AG09309 (cell line): ENCODE results near the gene ATF7.
A peak's percentile ranks its signal among the peaks of the same experiment; 100 is the strongest.

ENCODE experiments used
- DNase-seq: peaks from one replicate; pipeline ENCODE4 v3.0.0-alpha.2; 2010; ENCODE audit warnings: low read depth
- H3K4me3 ChIP-seq: 2 replicates; pipeline ENCODE4 v1.5.1; 2011; ENCODE audit warnings: mild to moderate bottlenecking, low read depth, low read length, moderate library complexity; ENCODE audit not compliant: control insufficient read depth
- CTCF ChIP-seq: IDR thresholded peaks from 2 replicates; pipeline ENCODE4 v1.5.1; 2011; ENCODE audit warnings: mild to moderate bottlenecking, low read depth, low read length, inconsistent platforms; ENCODE audit not compliant: insufficient read depth, control insufficient read depth; ENCODE audit errors: missing control alignments

The ATF7 gene

DNA sequence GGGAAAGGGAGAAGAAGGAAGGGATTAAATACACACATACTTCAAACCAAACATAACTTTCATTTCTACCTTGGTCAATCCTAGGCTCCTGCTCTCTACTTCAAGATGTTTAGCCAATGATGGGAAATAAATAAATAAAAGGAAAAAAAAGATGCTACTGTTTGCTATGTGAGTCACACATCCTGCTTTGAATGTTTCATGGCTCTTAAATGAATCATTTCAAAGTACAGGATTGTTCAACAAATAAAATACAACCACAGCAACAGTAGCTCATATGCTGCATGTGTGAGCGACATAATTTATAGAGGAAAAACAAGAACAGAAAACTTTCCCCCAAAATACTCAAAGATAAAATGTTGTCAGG, 64.6 kb downstream of the ATF7 start:
- peak; percentile 73 for DNase-seq
- TF ChIP-seq CTCF, result no peak
- H3K4me3 ChIP-seq, result no peak overlapping the region

GRCh38 chr12:53560912-53561589, 65.1 kb downstream of the ATF7 start:
- no peak for DNase-seq
- TF ChIP-seq CTCF, result no peak
- H3K4me3 ChIP-seq, result no peak overlapping the region

DNA sequence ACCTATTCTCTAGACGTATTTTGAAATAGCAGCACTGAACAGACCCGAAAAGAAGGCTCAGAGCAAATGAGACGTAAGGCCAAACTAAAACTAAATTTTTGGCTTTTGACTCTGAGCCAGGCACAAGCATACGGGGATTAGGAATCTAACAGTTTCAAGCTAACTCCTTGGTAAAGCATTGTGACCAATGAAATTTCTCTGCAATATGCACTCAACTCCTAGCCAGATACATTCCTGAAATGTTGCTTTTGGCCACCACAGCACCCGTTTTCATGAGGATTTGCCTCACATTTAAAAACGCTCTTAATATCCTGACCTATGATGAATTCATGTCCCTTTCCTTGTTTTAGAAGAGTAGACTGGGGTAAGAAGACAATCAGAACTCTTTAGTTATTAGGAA, 65.8 kb downstream of the ATF7 start:
- peak; percentile 76 for DNase-seq
- no peak overlapping the region for H3K4me3 ChIP-seq
- no peak for TF ChIP-seq CTCF

GRCh38 chr12:53558631-53559030, 67.6 kb downstream of the ATF7 start:
- TF ChIP-seq CTCF, result no peak

DNA sequence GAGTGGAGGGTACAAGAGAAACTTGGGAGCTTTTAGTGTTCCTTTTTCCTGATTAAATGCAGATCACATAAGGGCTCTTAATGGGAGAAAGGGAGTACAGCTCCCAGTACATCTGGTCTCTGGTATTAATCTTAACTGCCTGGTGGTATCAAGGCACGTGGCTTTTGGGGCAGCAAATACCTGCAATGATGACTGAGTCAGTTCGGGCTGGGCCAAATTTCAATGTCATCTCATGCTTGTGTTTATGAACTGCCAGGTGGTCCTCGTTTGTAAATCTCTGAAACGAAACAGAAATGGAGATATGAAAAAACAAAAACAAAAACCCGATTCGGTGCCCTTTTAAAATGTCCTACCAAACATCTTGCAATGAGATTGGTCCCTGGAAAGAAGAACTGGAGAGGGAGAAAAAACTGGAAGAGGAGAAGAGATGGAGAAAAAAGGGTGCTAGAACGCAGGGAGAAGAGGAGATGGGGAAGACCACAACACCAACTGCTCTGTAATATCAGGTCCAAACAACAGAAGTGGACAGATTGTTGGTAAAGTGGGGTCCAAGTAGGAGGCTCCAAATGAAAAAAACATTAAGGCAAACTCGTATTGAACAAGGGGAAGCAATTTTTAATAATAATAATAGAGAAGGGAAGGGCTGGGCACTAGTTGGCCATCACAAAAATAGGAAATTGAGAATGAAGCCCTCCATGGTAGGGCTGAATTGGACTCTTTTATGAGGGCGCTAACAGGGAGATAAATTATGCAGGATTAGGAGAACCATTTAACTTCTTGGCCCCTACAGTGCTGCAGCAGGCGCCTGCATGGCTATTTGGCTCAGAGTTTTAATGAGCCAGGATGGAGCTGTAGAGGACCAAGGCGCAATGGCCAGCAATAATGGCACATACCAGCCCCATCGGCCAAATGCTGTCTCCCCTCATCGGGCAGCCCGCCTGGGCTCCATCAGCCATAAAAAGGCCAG, 73.5 kb downstream of the ATF7 start:
- TF ChIP-seq CTCF, result no peak
- no peak for DNase-seq
- no peak overlapping the region for H3K4me3 ChIP-seq

More at GRCh38 chr12:53558631-53559030, 67.6 kb downstream of the ATF7 start:
- DNase-seq, result no peak
- no peak overlapping the region for H3K4me3 ChIP-seq

DNA sequence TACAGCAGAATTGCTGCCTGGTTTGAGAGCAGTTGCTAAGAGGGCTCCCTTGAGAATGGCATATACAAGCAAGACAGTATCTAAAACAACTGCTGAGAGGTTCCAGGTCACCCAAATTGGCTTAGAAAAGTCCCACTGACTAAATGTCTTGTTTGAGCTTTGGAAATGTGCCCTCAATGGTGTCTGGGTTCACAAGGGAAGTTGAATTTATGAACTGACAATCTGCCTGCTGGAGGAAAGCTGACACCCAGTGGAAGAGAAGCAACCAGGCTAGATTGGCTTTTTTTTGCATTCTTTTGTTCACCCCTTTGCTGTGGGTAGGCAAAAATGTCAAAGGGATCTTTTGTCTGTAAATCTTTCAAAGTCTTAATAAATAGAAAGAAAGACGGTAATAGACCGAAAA, 74.3 kb downstream of the ATF7 start:
- no peak for DNase-seq
- no peak for TF ChIP-seq CTCF
- no peak overlapping the region for H3K4me3 ChIP-seq
